GM19351 (cell line): ENCODE measurements around the gene IL22RA2.
"Not testable (repeated sequence)": the region's sequence is repeated elsewhere in the genome, so short reads cannot be mapped to it uniquely, and the experiment has no call there.

Experiments used
- ATAC-seq: cut with Tn5 transposase; IDR thresholded peaks from one replicate; pipeline ENCODE4 v1.9.1; 2021; ENCODE audit warnings: mild to moderate bottlenecking, moderate library complexity; ENCODE audit not compliant: unreplicated experiment

Gene IL22RA2

DNA sequence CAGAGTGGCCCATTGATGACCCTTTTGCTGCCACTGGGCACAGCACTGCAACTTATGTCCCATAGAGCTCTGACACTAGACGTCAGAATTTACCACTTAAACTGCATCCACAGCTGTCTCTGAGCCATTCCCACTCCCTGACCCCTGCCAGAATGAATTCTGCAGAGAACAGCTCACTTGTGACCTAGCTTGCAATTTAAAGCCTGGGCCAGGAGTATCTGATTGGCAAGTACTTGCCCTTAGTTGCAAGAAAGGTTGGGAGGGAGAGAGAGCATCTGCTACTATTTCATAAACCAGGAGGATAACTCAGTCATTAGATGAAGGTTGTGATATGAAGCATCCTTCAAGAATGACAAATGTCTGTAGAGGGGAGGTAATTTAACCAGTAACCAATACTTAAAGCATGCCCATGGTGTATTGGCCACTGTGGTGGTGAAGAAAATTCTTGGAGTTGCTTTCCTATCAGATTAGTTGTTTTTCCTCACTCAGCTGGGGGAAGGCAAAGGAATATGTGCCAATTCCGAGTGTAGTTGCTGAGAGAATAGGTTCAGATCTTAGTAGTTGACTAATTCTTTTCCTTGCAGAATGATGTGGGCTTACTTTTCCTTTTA, 46.5 kb downstream of the IL22RA2 start:
- no peak for ATAC-seq

DNA sequence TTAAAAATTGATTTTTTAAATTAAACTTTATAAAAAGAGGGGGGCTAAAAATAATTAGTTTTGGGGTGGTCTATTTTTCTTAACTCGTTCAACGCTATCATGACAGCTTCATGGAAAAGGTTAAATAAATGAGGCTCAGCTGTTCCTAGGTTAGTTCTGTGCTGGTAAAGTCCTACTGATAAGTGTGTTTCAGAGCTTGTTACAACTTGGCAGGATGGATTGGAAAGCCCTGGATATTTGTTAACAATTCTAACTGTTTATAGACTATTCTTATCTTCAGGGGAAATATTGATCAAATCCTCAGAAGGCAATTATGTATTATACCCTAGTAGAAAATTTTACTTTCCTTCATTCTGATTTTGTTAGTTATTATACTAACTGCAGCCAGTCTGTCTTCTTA, 50.4 kb downstream of the IL22RA2 start:
- no peak for ATAC-seq

GRCh38 chr6:137122612-137123011, 50.8 kb downstream of the IL22RA2 start:
- peak; percentile 71 for ATAC-seq

- ATAC-seq, result peak; percentile 39
Observed at GRCh38 chr6:137121401-137121997, 51.9 kb downstream of the IL22RA2 start.

DNA sequence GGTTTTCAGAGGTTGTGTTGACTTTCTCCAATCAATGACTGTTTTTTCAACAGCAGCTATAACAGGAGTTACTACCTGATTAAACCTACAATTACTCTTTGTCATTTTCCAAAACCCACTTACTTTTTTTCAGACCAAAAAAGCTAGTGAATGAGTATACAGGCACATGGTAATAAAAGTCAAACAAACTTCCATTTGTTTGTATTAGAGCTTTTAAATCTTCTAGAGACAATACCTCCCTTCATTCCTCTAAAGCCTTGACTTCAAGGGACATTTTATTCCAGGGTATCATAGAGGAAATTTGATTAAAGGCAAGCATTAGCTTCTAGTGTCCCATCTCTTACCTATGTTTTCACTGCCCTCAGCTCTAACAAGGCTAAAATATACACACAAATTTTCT, 52.7 kb downstream of the IL22RA2 start:
- ATAC-seq, result no peak

DNA sequence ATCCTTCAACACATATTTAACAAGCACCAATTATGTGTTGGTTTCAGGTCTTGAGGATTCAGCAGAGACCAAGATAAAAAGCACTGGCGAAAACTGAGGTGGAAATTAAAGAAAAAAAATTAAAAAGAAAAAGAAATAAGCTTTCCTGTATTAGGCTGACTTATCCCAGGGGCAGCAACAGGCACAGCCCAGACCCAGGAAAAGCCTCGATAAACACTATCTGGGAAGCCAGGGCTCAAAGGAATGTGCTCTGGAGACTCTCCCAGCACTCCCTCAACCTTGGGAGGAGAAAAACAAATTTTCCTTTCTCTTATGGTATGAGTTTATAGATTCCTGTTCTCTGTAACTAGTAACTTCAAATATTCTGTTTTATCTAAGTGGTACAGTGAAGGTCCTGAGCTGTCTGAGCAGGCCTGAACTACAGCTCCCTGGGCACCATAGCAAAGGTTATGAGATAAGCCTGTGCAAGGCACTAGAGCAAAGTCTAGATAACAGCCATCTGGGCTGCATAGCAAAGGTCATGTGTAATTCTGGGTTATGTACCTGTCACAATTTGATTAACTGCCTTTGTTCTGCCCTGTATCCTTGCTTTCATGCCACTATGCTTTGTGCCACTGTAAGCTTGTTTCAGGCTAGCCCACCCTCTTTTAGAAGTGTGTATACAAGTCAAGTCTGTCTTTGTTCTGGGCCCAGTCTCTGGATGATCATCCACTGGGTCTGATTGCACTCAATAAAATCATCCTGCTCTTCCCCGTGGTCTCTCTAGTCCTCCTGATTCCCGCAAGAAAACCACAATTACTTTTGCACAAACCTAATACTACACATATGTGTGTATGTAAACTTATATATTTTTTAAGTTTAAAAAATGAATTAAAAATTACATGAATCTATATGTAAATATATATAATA, 54.0 kb downstream of the IL22RA2 start:
- ATAC-seq, result no peak

DNA sequence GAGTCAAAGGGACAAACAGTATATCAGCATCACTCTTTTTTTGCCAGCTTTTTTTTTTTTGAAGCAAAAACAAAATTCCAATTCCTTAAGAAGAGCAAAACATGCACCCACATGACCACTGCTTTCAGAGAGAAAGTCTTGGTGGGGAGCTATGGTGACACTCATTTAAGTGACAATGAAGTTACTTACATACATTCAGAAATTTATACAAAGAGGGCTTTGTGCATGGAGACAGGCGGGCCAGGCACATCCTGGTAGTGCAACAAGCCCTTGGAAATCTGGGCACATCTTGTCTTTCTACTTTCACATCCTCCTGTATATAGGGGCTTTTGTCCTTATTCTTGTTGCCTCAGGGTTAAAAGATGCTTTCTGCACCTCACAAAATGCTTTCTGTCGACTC, 55.9 kb downstream of the IL22RA2 start:
- no peak for ATAC-seq

DNA sequence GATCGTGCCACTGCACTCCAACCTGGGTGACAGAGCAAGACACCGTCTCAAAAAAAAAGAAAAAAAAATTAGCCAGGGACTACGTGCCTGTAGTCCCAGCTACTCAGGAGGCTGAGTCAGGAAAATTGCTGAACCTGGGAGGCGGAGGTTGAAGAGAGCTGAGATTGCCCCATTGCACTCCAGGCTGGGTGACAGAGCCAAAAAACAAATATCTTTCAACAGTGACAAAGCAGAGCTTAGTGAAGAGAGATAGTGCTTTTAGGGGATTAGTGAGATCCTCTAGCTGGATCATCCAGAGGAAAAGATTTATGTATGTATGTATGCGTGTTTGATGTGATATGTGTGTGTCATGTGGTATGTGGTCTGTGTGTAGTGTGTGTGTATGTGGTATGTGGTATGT, 56.6 kb downstream of the IL22RA2 start:
- ATAC-seq, result no peak

DNA sequence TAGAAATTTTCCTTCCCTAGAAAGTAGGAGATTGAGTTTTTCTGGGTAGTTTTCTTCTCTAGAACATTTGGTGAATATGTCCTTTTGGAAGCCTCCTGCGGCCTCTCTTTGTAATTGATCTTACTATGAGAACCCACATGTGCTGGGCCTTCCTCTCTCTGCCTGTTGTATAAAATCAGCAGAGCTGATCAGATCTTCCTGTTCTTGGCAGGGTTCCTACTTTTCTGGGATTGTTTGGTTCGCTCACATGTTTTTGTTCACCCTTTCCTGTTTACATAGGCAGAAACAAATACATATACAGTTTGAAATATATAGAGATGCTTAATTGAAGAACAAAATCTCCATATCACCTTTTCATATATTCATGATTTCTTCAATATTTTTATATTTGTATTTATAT, 57.8 kb downstream of the IL22RA2 start:
- ATAC-seq, result no peak

DNA sequence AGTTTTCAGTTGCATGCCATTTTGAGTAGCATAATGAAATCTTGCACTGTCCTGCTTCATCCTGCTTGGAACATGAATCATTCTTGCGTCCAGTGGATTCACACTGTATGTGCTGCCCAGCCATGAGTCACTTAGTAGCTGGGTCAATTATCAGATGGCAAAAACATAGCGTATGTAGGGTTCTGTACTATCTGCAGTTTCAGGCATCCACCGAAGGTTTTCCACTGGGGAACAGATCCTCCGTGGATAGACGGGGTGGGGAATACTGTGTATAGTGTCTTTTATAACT, 61.4 kb downstream of the IL22RA2 start:
- ATAC-seq, result no peak

- no peak for ATAC-seq
Observed at GRCh38 chr6:137111296-137112066, 62.0 kb downstream of the IL22RA2 start.

GRCh38 chr6:137107767-137108105, 65.7 kb downstream of the IL22RA2 start:
- no peak for ATAC-seq

GRCh38 chr6:137107047-137107766, 66.2 kb downstream of the IL22RA2 start:
- ATAC-seq, result not testable (repeated sequence)

DNA sequence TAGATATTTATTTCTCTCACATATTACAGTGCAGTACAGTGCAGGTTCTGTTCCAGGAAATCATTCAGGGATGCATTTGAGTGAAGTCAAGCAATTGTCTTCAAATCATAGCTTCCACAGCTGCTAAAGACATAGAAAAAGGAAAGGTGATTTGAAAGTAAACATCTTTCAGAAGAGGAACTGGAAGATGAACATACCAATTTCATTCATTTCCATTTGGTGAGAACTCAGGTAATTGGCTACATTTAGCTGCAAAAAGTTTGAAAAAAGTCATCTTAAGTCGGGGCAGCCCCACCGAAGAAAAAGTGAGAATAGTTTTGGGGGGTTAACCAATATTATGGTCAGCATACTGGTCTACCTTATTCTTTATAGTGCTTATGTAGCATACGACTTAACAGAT, 67.3 kb downstream of the IL22RA2 start:
- ATAC-seq, result peak; percentile 27

GRCh38 chr6:137105375-137105774, 68.1 kb downstream of the IL22RA2 start:
- no peak for ATAC-seq

- no peak for ATAC-seq
Observed at GRCh38 chr6:137104926-137105325, 68.5 kb downstream of the IL22RA2 start.

- peak; percentile 82 for ATAC-seq
Observed at GRCh38 chr6:137102851-137103492, 70.5 kb downstream of the IL22RA2 start.

DNA sequence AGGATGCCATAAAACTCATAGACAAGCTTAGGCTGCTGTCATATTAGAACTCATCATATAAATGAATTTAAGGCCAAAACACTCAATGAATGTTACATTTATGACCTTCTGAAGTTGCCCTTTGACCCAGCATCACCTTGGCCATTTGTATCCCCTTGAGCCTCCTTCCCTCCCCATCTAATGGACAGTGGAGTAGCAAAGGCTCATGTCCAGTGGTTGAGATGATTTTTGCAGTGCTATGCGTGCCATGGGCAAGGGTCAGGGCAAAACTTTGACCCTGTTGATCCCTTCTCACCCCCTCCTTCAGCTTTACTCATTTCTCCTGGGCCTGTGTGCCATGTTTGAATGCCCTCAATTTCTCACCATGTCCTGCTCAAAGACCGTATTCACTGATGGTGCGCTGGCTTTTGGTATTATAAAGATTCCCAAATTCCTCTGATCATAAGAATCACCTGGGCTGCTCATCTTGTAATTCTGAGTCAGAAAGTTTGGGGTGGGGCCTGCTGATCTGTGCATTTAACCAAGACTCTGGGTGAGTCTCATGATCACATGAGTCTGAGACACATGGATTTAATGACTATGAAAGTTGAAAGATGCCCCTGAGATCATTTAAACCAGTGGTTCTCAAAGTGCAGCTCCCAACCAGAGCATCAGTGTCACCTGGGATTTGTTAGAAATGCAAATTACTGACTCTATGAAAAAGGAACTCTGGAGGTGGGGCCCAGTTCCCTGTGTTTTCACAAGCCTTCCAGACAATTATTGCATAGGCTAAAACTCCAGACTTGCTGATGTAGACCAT, 71.2 kb downstream of the IL22RA2 start:
- peak; percentile 31 for ATAC-seq

- ATAC-seq, result no peak
Observed at GRCh38 chr6:137099689-137100403, 73.6 kb downstream of the IL22RA2 start.
